ENCODE measurements around the gene PIWIL1.

DNA sequence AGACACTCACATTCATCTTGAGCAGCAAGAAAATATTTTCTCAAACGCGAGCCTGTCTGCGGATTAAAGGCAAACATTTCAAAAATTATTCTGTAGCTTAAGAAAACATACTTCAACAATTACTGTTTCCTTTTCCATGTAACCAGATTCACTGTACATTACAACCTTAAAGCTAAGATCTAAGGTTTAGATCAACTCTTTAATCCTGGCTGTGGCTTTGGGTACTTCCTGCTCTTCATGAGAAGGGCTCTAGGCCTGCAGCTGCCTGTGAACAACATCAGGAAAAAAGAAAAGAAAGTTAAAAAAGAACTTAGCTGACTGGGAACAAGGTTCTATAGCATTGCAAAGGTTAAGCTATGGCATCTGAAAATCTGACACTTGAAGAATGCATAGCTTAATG is 21.4 kb upstream of the PIWIL1 start:
- TF ChIP-seq, protein P1, sequence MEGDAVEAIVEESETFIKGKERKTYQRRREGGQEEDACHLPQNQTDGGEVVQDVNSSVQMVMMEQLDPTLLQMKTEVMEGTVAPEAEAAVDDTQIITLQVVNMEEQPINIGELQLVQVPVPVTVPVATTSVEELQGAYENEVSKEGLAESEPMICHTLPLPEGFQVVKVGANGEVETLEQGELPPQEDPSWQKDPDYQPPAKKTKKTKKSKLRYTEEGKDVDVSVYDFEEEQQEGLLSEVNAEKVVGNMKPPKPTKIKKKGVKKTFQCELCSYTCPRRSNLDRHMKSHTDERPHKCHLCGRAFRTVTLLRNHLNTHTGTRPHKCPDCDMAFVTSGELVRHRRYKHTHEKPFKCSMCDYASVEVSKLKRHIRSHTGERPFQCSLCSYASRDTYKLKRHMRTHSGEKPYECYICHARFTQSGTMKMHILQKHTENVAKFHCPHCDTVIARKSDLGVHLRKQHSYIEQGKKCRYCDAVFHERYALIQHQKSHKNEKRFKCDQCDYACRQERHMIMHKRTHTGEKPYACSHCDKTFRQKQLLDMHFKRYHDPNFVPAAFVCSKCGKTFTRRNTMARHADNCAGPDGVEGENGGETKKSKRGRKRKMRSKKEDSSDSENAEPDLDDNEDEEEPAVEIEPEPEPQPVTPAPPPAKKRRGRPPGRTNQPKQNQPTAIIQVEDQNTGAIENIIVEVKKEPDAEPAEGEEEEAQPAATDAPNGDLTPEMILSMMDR (IDR thresholded peaks at IDR 0.05 in 8 of 11, conservative IDR thresholded peaks at IDR 0.05 in 3 of 11) = no peak
- no peak for TF ChIP-seq POLR2AphosphoS5 (IDR thresholded peaks at IDR 0.05)
- TF ChIP-seq POLR2A (IDR thresholded peaks at IDR 0.05) = no peak

All from spleen (tissue), 7 donors.